Measurements from ENCODE around the gene GLB1L.
A peak's percentile ranks its signal among the peaks of the same experiment; 100 is the strongest.

DNA sequence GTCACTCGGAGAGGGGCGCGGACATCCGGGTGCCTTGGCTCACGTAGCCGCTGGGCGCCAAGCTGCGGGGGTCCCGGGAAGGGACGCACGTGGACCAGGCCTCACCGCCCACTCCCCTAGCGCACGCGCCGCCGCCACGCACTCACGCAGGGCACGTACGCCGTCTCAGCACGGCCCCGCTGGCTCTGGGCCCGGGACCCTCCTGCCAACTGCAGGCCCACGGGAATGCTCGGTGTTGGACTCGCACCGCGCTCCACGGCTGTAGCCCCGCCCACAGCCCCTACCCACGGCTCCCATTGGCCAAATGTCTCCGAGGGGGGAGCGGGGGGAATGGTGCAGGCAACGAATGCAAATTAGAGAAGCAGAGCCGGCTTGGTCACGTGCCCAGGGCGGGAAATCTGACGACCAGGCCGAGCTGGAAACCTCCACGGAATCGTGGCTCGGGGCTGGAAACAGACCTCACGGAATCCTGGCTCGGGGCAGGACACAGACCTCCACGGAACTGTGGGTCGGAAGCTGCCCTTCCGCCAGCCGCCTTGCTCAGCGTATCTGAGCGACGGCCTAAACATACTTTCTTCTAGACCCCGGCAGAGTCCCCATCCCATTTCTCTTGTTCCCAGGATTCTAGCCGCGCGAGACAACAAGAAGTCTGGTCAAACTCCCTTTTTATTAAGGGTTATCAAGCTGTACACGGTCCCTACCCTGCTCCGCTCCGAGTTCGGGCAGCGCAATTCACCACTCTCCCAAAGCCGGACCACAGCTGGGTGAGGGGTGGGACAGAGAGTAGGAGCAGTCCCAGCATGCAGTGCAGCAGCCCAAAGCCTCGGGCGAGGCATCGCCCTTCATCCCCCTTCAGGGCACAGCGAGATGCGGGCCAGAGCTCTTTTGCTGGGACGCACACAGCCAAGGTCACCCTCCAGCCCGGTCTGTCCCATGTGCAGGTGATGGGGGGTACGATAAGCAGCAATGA is 26.2 kb downstream of the GLB1L start, which contains the start of gene ABCB6:
- TF ChIP-seq POLR2A (IDR thresholded peaks at IDR 0.05; ENCODE audit: low read depth, low read length) (peak; percentile 91), POLR2AphosphoS5 (IDR thresholded peaks at IDR 0.05; ENCODE audit: low read depth, low read length) (peak; percentile 87), TAF1 (IDR thresholded peaks at IDR 0.05; ENCODE audit: borderline replicate concordance, low read depth, low read length) (peak; percentile 68)
